ENCODE measurements around the gene SRA1. TPM values are rescaled to one million over a fixed set of nuclear protein-coding genes. Genes with fewer than 3 reads are reported as not detected.

SRA1 gene
- total and polyA plus RNA-seq, 2 of the 4 experiments (the other 2 are of a cell fraction) = 52.9 to 54.8 TPM

- H2BK15ac ChIP-seq (ENCODE audit: low read depth, low read length) = no peak overlapping the region
- ChIA-PET CTCF (no interaction called here), POLR2A (ENCODE audit: unreplicated experiment) (no interaction called here)
- H3K23ac ChIP-seq (ENCODE audit: low read depth, low read length) = no peak overlapping the region
- peaks cover 26% of the 10 kb centered on the region for H3K9me1 ChIP-seq (ENCODE audit: insufficient read depth, low read length)
- H3K9ac ChIP-seq (ENCODE audit: low read depth, low read length) = no peak overlapping the region
- no peak for ATAC-seq (ENCODE audit: low read depth)
- no peak overlapping the region for H2AK9ac ChIP-seq (replicated peaks; ENCODE audit: low read depth, low read length, poor library complexity)
- H4K20me1 ChIP-seq (ENCODE audit: insufficient read depth, low read length) = no peaks in the 10 kb centered on the region
- H3K27ac ChIP-seq (ENCODE audit: insufficient read depth, low read length) = no peak overlapping the region
- no peak overlapping the region for H3K4ac ChIP-seq (ENCODE audit: low read depth, low read length)
- dilution Hi-C loops (cut with HindIII; ENCODE audit: low sequenced_read_pairs, unreplicated experiment) = no loop called here
- no peak overlapping the region for H2BK120ac ChIP-seq (ENCODE audit: low read depth, low read length)
- H3K4me2 ChIP-seq (ENCODE audit: low read depth, low read length) = no peak overlapping the region
- H4K91ac ChIP-seq (ENCODE audit: insufficient read depth, low read depth, low read length) = no peak overlapping the region
- H4K5ac ChIP-seq (ENCODE audit: low read depth, low read length) = no peak overlapping the region
- no peak overlapping the region for H2BK5ac ChIP-seq (ENCODE audit: low read depth, low read length, poor library complexity, severe bottlenecking)
- H3K4me3 ChIP-seq (ENCODE audit: insufficient read depth, low read depth, low read length) = no peak overlapping the region
- no peaks in the 10 kb centered on the region for H3K27me3 ChIP-seq (ENCODE audit: control insufficient read depth, insufficient read depth, low read length)
- 88% methylated on average over 3 of the region's 10 CpGs; no CpG with 5 or more reads in 1 of the 2 experiments for WGBS, 2 experiments (ENCODE audit: extremely low coverage in 2 of 2, insufficient read length in 1 of 2)
- no peaks in the 10 kb centered on the region for H3K9me3 ChIP-seq (ENCODE audit: control insufficient read depth, insufficient read depth, low read length)
- no TSS peak for BruUV-seq (replicated peaks)
- intact Hi-C loops (cut with micrococcal nuclease) = no loop called here
- DNase-seq = no peak
- H2BK20ac ChIP-seq (ENCODE audit: low read depth, low read length) = no peak overlapping the region
- H3K4me1 ChIP-seq (ENCODE audit: control insufficient read depth, insufficient read depth, low read length) = peaks cover 11% of the 10 kb centered on the region
- TF ChIP-seq USF2 (IDR thresholded peaks at IDR 0.05; ENCODE audit: low read depth, low read length) (no peak), CHD1 (IDR thresholded peaks at IDR 0.05; ENCODE audit: low read depth, low read length) (no peak), BHLHE40 (IDR thresholded peaks at IDR 0.05; ENCODE audit: low read depth, low read length) (no peak), RAD21 (IDR thresholded peaks at IDR 0.05; ENCODE audit: low read length) (no peak), SMC3 (IDR thresholded peaks at IDR 0.05; ENCODE audit: low read depth, low read length) (no peak), RFX5 (IDR thresholded peaks at IDR 0.05; ENCODE audit: low read depth, low read length) (no peak), NFE2L2 (IDR thresholded peaks at IDR 0.05; ENCODE audit: low read depth, low read length) (no peak), FOS (IDR thresholded peaks at IDR 0.05; ENCODE audit: low read depth, low read length) (no peak), ELK1 (IDR thresholded peaks at IDR 0.05; ENCODE audit: borderline replicate concordance, low read depth, low read length) (no peak), CTCF (conservative IDR thresholded peaks at IDR 0.05; ENCODE audit: low read depth, low read length) (no peak), MAFK (IDR thresholded peaks at IDR 0.05; ENCODE audit: low read depth, low read length) (no peak), MXI1 (IDR thresholded peaks at IDR 0.05; ENCODE audit: borderline replicate concordance, low read depth, low read length) (no peak), MAZ (IDR thresholded peaks at IDR 0.05; ENCODE audit: borderline replicate concordance, low read depth, low read length) (no peak), POLR2A (IDR thresholded peaks at IDR 0.05; ENCODE audit: low read depth, low read length) (no peak), RCOR1 (IDR thresholded peaks at IDR 0.05; ENCODE audit: insufficient replicate concordance, low read length) (no peak), CEBPB (IDR thresholded peaks at IDR 0.05; ENCODE audit: low read depth, low read length) (no peak)
- in situ Hi-C loops (cut with MboI; ENCODE audit: low sequenced_read_pairs) = loop anchor here (5.0 kb wide), 1 partner anchor 85 kb away; the partner anchor contains the start of genes IK and NDUFA2
- H2AFZ ChIP-seq (replicated peaks; ENCODE audit: low read length, poor library complexity) = no peak overlapping the region
- H3K56ac ChIP-seq (ENCODE audit: extremely low read depth, insufficient read depth, low read length) = no peak overlapping the region
- H3K18ac ChIP-seq (ENCODE audit: low read depth, low read length) = no peak overlapping the region
- peaks cover 24% of the 10 kb centered on the region for H3K36me3 ChIP-seq (ENCODE audit: control insufficient read depth, insufficient read depth, low read length)
- peaks cover 38 to 48% of the 10 kb centered on the region in 2 experiments for H3K79me1 ChIP-seq (ENCODE audit: low read depth in 1 of 2, low read length in 2 of 2)
- H4K8ac ChIP-seq (ENCODE audit: low read depth in 2 of 2, low read length in 2 of 2) = no peak overlapping the region
- no peak overlapping the region for H3K14ac ChIP-seq (replicated peaks; ENCODE audit: low read depth, low read length)
- no peak overlapping the region for H2AK5ac ChIP-seq (ENCODE audit: low read depth, low read length)
Observed at GRCh38 chr5:140561753-140562523, 4.7 kb upstream of the SRA1 start.

Measured in IMR-90 (cell line).